ENCODE results near the gene SERPINA4. TPM values are rescaled to one million over a fixed set of nuclear protein-coding genes. Genes with fewer than 3 reads are reported as not detected.

Gene SERPINA4
- polyA plus RNA-seq, 1 donor from 2014 or later: not detected

GRCh38 chr14:94536836-94537235 lies 24.4 kb upstream of the SERPINA4 start:
- H4K20me1 ChIP-seq (ENCODE audit: insufficient read depth): no peaks in the 10 kb centered on the region
- H3K36me3 ChIP-seq (ENCODE audit: insufficient read depth, low read length): no peaks in the 10 kb centered on the region
- no peak overlapping the region for H3K27ac ChIP-seq (ENCODE audit: low read length)
- no peaks in the 10 kb centered on the region for H3K9me3 ChIP-seq (ENCODE audit: low read length)
- no peak overlapping the region for H2AFZ ChIP-seq (ENCODE audit: low read depth, low read length)
- no peak overlapping the region for H3K4me3 ChIP-seq (ENCODE audit: low read length)
- TF ChIP-seq EZH2 (IDR thresholded peaks at IDR 0.05; ENCODE audit: borderline replicate concordance, insufficient read depth, low read length, poor library complexity, severe bottlenecking): no peak
- no peak for TF ChIP-seq CTCF (IDR thresholded peaks at IDR 0.05; ENCODE audit: poor library complexity, severe bottlenecking)
- TF ChIP-seq TAF1 (IDR thresholded peaks at IDR 0.05; ENCODE audit: low read depth): no peak
- TF ChIP-seq MXI1 (conservative IDR thresholded peaks at IDR 0.05; ENCODE audit: poor library complexity, severe bottlenecking): no peak
- TF ChIP-seq SMC3 (conservative IDR thresholded peaks at IDR 0.05; ENCODE audit: poor library complexity): no peak
- no peak for TF ChIP-seq REST (IDR thresholded peaks at IDR 0.05; ENCODE audit: borderline replicate concordance)
- TF ChIP-seq POLR2AphosphoS5 (IDR thresholded peaks at IDR 0.05): no peak
- no peak for TF ChIP-seq EP300 (conservative IDR thresholded peaks at IDR 0.05; ENCODE audit: poor library complexity, severe bottlenecking)
- no peak for TF ChIP-seq RAD21 (conservative IDR thresholded peaks at IDR 0.05)
- H3K9me2 ChIP-seq (ENCODE audit: insufficient read depth, low read length): no peaks in the 10 kb centered on the region
- H3K4me2 ChIP-seq (ENCODE audit: low read length): no peak overlapping the region
- H3K9ac ChIP-seq (ENCODE audit: low read length): no peak overlapping the region
- H3K79me2 ChIP-seq (replicated peaks; ENCODE audit: insufficient read depth, low read length): no peaks in the 10 kb centered on the region
- H3K27me3 ChIP-seq (ENCODE audit: insufficient read depth, low read depth, low read length): no peaks in the 10 kb centered on the region
- no peaks in the 10 kb centered on the region for H3F3A ChIP-seq (ENCODE audit: insufficient read depth, low read length, poor library complexity, severe bottlenecking)

- Histone ChIP-seq H3K9me2 (ENCODE audit: insufficient read depth, low read length) (no peaks in the 10 kb centered on the region), H3K9me3 (ENCODE audit: low read length) (no peaks in the 10 kb centered on the region)
Observed at GRCh38 chr14:94538070-94538740, 23.0 kb upstream of the SERPINA4 start.

More at GRCh38 chr14:94538070-94538740, 23.0 kb upstream of the SERPINA4 start:
- H3K27me3 ChIP-seq (ENCODE audit: insufficient read depth, low read depth, low read length): no peaks in the 10 kb centered on the region
- no peak for TF ChIP-seq MXI1 (conservative IDR thresholded peaks at IDR 0.05; ENCODE audit: poor library complexity, severe bottlenecking)
- TF ChIP-seq POLR2AphosphoS5 (IDR thresholded peaks at IDR 0.05): no peak
- TF ChIP-seq RAD21 (conservative IDR thresholded peaks at IDR 0.05): no peak
- TF ChIP-seq EP300 (conservative IDR thresholded peaks at IDR 0.05; ENCODE audit: poor library complexity, severe bottlenecking): no peak
- TF ChIP-seq EZH2 (IDR thresholded peaks at IDR 0.05; ENCODE audit: borderline replicate concordance, insufficient read depth, low read length, poor library complexity, severe bottlenecking): no peak
- no peak overlapping the region for H3K4me3 ChIP-seq (ENCODE audit: low read length)
- H3K4me2 ChIP-seq (ENCODE audit: low read length): no peak overlapping the region
- H3K9ac ChIP-seq (ENCODE audit: low read length): no peak overlapping the region
- H3K79me2 ChIP-seq (replicated peaks; ENCODE audit: insufficient read depth, low read length): no peaks in the 10 kb centered on the region
- H3F3A ChIP-seq (ENCODE audit: insufficient read depth, low read length, poor library complexity, severe bottlenecking): no peaks in the 10 kb centered on the region
- H2AFZ ChIP-seq (ENCODE audit: low read depth, low read length): no peak overlapping the region
- H3K36me3 ChIP-seq (ENCODE audit: insufficient read depth, low read length): no peaks in the 10 kb centered on the region
- H4K20me1 ChIP-seq (ENCODE audit: insufficient read depth): no peaks in the 10 kb centered on the region
- no peak overlapping the region for H3K27ac ChIP-seq (ENCODE audit: low read length)
